AG10803 (cell line): ENCODE data around the gene ADAD2.

ENCODE experiments used
- DNase-seq: peaks from one replicate; pipeline ENCODE4 v3.0.0; 2010; ENCODE audit warnings: low read depth
- H3K4me3 ChIP-seq: 2 replicates; pipeline ENCODE4 v1.5.1; 2011; ENCODE audit warnings: mild to moderate bottlenecking, low read length, control low read depth
- CTCF ChIP-seq: conservative IDR thresholded peaks from 2 replicates; pipeline ENCODE4 v1.5.1; 2011; ENCODE audit warnings: mild to moderate bottlenecking, low read length, control low read depth, inconsistent platforms

The ADAD2 gene

DNA sequence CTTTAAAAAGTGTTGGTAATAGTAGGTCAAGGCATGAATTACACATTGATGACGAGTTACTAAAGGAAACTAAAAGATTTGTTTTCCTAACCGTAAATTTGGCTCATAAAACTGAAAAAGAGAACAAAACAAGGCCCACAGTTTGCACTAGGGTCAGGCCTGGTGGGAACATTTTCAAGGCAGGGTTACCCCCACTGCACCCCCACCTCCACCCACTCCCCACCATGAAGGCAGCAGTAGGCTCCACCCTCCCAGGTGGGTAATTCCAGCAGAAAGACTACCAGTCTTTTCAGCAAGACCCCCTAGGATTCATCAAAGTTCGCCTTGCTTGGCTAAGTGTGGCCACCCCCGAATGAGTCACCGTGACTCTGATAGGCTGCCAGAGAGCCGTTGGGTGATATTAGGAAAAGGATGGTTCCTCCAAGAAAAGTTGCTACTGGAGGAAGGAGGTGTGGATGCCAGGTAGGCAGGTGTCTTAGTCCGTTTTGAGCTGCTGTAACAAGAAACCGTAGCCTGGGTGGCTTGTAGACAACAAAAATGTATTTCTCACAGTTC, 37.2 kb upstream of the ADAD2 start:
- H3K4me3 ChIP-seq = no peak overlapping the region
- DNase-seq = no peak
- no peak for TF ChIP-seq CTCF

DNA sequence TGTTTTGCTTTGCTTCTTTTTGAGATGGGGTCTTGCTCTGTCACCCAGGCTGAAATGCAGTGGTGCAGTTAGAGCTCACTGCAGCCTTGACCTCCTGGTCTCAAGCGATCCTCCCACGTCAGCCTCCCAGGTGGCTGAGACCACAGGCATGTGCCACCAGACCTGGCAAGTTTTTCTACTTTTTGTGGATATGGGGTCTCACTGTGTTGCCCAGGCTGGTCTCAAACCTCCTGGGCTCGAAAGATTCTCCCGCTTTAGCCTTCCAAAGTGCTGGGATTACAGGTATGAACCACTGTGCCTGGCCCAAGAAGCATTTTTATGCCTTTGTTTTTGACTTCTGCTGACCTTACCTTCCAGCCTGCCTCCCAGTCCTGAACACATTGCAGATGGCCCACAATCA, 35.7 kb upstream of the ADAD2 start:
- no peak for TF ChIP-seq CTCF
- H3K4me3 ChIP-seq = no peak overlapping the region
- DNase-seq = no peak

- DNase-seq = no peak
- no peak for TF ChIP-seq CTCF
- H3K4me3 ChIP-seq = no peak overlapping the region
These were observed 35.2 kb upstream of the ADAD2 start for GRCh38 chr16:84155771-84156170.

DNA sequence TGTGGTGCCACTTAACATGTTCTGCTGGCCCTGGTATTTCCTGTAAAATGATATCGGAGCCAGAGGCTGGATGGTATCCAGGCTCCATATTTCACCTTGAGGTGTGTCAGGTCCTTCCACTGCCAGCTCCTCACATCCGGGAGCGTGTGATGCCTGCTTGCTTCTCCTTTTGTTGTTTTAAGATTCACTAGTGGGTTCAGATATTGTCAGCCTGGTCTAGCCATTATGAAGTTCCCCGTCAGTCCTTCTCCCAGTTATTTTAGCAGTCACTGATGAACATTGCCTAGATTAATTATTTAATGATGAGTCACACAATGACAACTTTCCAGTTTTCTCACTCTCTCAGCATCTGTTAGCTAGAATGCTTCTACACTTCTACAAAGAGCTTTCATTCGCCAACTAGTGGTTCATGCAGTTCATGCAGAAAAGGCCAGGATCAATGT, 34.6 kb upstream of the ADAD2 start:
- H3K4me3 ChIP-seq = no peak overlapping the region
- DNase-seq = peak; percentile 29
- TF ChIP-seq CTCF = peak; percentile 34

- no peak for DNase-seq
- TF ChIP-seq CTCF = no peak
- H3K4me3 ChIP-seq = no peak overlapping the region
These were observed 31.9 kb upstream of the ADAD2 start for GRCh38 chr16:84159007-84159406.

GRCh38 chr16:84159800-84160199, 31.2 kb upstream of the ADAD2 start:
- DNase-seq = no peak
- no peak for TF ChIP-seq CTCF
- H3K4me3 ChIP-seq = no peak overlapping the region

DNA sequence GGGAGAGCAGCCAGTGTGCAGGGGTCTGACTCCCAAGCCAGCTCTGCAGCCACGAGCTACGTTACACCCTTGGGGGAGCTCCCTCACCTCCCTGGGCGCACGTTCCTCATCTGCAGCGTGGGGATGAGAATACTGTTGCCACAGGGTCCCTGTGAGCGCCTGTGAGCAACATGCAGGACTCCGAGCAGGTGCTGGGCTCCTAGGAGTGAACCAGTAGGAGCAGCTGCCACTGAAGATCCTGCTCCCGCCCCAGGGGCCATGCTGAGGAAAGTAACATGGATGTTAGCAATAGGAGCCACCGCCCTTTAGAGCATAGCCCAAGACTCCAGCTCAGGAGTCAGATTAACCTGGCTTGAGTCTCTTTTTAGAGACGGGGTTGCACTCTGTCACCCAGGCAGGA, 29.9 kb upstream of the ADAD2 start:
- DNase-seq = no peak
- no peak for TF ChIP-seq CTCF
- H3K4me3 ChIP-seq = no peak overlapping the region
